Measurements from ENCODE around the gene MAP7D1. TPM values are rescaled to one million over a fixed set of nuclear protein-coding genes. Genes with fewer than 3 reads are reported as not detected.
A peak's percentile ranks its signal among the peaks of the same experiment; 100 is the strongest.
"Not testable (repeated sequence)": the region's sequence is repeated elsewhere in the genome, so short reads cannot be mapped to it uniquely, and the experiment has no call there.

MAP7D1 gene
- total RNA-seq, 1 donor from 2014 or later = 103 TPM

DNA sequence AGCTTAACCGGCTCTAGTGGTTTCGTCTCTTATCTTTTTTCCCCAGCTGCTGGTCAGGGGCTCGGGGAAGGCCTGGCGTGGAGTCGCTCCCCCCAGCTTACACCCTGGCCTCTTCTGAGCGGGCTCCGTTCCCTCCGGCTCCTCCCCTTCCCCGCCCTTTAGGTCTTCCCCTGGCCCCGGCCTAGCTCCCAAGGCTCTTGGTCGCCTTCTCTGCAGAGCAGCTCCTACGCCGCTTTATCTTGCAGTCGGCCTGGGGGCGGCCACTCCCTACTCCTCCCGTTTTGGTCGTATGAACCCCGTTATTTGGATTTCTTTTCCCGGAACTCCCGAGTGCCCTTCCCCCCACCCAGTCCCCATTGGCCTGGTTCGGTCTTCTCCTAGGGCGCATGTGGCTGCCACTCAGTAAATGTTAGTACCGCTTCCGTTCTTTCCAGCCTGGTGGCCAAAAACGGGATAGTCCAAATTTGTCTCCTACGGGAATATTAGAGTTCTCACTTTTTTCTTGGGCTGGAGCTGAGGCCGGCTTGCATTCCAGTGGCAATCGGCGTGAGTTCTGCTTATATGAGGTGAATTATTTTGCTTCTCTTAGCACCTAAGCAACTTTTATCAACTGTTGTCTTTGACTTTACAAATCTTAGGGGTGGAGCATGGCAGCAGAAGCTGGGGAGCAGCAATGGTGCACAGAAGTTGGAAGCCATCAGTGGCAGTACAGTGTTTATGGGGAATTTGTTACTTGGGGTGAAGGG lies 68.8 kb downstream of the MAP7D1 start:
- DNase-seq (ENCODE audit: low spot score in 2 of 2, unreplicated experiment in 2 of 2) = peak in 1 of 2 experiments; percentile 52
- Mint-ChIP-seq H3K27me3 (ENCODE audit: low read depth) (no peaks in the 10 kb centered on the region), H3K9me3 (no peaks in the 10 kb centered on the region), H3K4me1 (peaks cover 25% of the 10 kb centered on the region), H3K4me3 (peak overlapping the region; percentile 98), H3K27ac (peak overlapping the region; percentile 99), H3K36me3 (peaks cover 8% of the 10 kb centered on the region)
- TF ChIP-seq, protein P1, sequence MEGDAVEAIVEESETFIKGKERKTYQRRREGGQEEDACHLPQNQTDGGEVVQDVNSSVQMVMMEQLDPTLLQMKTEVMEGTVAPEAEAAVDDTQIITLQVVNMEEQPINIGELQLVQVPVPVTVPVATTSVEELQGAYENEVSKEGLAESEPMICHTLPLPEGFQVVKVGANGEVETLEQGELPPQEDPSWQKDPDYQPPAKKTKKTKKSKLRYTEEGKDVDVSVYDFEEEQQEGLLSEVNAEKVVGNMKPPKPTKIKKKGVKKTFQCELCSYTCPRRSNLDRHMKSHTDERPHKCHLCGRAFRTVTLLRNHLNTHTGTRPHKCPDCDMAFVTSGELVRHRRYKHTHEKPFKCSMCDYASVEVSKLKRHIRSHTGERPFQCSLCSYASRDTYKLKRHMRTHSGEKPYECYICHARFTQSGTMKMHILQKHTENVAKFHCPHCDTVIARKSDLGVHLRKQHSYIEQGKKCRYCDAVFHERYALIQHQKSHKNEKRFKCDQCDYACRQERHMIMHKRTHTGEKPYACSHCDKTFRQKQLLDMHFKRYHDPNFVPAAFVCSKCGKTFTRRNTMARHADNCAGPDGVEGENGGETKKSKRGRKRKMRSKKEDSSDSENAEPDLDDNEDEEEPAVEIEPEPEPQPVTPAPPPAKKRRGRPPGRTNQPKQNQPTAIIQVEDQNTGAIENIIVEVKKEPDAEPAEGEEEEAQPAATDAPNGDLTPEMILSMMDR (IDR thresholded peaks at IDR 0.05; ENCODE audit: unreplicated experiment) = peak; percentile 85

DNA sequence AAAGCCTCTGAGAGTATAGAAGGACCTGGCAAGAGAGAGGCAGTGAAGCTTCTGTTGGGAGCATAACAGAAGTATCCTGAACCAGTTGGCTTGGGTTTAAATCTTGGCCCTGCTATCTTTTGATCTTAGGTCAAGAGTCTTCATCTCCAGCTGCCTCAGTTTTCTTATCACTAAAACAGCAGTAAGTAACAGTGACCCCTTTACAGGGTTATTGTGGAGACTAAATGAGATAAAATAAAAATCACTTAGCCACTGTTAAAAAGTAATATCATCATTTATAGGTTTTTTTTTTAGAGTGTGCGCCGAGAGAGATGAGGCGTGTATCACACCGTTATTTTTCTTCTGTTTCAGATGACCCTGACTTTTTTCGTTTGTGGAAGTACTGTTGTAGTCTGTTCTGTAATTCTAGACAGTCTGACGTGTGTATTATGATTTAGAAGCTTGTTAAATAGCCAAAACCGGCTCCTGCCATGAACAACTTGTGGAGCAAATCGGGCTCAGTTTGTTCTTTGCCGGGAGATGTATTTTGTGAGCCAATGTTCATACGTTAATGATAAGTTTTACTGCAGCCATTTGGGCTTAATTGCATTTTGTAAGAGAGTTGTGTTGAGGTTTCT lies 69.4 kb downstream of the MAP7D1 start:
- peak overlapping the region; percentile 99 for H3K27ac Mint-ChIP-seq
- H3K4me1 Mint-ChIP-seq = peaks cover 25% of the 10 kb centered on the region
- peaks cover 8% of the 10 kb centered on the region for H3K36me3 Mint-ChIP-seq
- no peaks in the 10 kb centered on the region for H3K9me3 Mint-ChIP-seq
- TF ChIP-seq, protein P1 (IDR thresholded peaks at IDR 0.05; ENCODE audit: unreplicated experiment) = no peak
- no peaks in the 10 kb centered on the region for H3K27me3 Mint-ChIP-seq (ENCODE audit: low read depth)
- DNase-seq (ENCODE audit: low spot score in 2 of 2, unreplicated experiment in 2 of 2) = no peak
- H3K4me3 Mint-ChIP-seq = peak overlapping the region; percentile 98

DNA sequence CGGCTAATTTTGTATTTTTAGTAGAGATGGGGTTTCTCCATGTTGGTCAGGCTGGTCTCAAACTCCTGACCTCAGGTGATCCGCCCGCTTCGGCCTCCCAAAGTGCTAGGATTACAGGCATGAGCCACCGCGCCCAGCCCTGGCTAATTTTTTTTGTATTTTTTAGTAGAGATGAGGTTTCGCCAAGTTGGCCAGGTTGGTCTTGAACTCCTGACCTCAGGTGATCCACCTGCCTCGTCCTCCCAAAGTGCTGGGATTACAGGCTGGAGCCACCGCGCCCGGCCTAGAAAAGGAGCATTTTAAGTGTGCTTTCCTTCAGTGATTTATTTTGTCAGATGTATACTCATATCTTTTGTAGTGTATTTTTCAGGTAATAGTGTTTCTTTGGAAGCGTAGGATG lies 74.3 kb downstream of the MAP7D1 start:
- H3K27me3 Mint-ChIP-seq (ENCODE audit: low read depth); H3K9me3 Mint-ChIP-seq; H3K27ac Mint-ChIP-seq; DNase-seq (ENCODE audit: low spot score in 2 of 2, unreplicated experiment in 2 of 2); H3K4me3 Mint-ChIP-seq: not testable (repeated sequence)
- Mint-ChIP-seq H3K4me1 (peaks cover 15% of the 10 kb centered on the region), H3K36me3 (peaks cover 14% of the 10 kb centered on the region)

Other genes with a start within 250 kb of the MAP7D1 start
- 48.3 to 52.2 TPM (median 51.7 TPM) in 3 replicates for gene AGO3, start 225.1 kb upstream of the MAP7D1 start, total RNA-seq
- 2.6 to 3.6 TPM (median 3.2 TPM) in 3 replicates for gene TEKT2, start 72.1 kb upstream of the MAP7D1 start, total RNA-seq
- gene ADPRS, start 67.3 kb upstream of the MAP7D1 start, total RNA-seq = 31.6 to 33.3 TPM (median 32.6 TPM) in 3 replicates
- 9.0 to 10.5 TPM (median 10.4 TPM) in 3 replicates for gene COL8A2, start 30.9 kb upstream of the MAP7D1 start, total RNA-seq
- 64.8 to 68.5 TPM (median 68.5 TPM) in 3 replicates for gene TRAPPC3, start 6.7 kb upstream of the MAP7D1 start, total RNA-seq
- gene THRAP3, start 68.3 kb downstream of the MAP7D1 start, total RNA-seq = 117 to 121 TPM (median 119 TPM) in 3 replicates
- 44.3 to 47.1 TPM (median 47.0 TPM) in 3 replicates for gene SH3D21, start 150.2 kb downstream of the MAP7D1 start, total RNA-seq
- gene EVA1B, start 167.5 kb downstream of the MAP7D1 start, total RNA-seq = 78.1 to 80.4 TPM (median 80.4 TPM) in 3 replicates
- gene STK40, start 229.8 kb downstream of the MAP7D1 start, total RNA-seq = 40.1 to 43.6 TPM (median 42.7 TPM) in 3 replicates
- 24.7 to 26.1 TPM (median 26.0 TPM) in 3 replicates for gene LSM10, start 241.7 kb downstream of the MAP7D1 start, total RNA-seq